Measurements from ENCODE around the gene GATM.

DNA sequence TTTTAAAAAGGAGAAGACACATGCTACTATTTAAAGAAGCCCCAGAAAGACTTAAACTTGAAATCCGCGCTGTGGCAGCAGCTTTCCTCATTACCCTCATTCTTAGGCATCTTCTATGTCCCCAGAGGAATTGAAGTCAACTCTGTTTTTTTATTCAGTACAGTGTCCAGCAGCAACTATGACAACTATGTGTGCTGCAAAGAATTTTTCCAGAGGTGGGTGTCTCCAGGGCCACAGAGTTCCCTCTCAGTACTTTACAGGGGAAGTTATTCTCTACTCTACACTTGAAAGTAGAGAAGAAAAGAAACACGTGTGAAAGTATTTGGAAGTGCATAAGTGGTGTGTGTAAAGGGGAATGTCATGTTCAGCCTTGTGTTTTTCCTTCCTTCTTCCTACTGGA, 32.0 kb downstream of the GATM start:
- TF ChIP-seq EP300 (IDR thresholded peaks at IDR 0.05) (no peak), CTCF (IDR thresholded peaks at IDR 0.05) (no peak)
